Erythroblast (primary cell): ENCODE measurements around the gene GJA3.

Experiments used
- DNase-seq, 2 experiments: peaks; one replicate each; lab custom pipeline; 2025; lab: John Stamatoyannopoulos, UW
- GATA1 ChIP-seq: IDR thresholded peaks from 2 replicates; pipeline ENCODE4 v1.6.1; 2011; ENCODE audit warnings: low read depth, mild to moderate bottlenecking, control low read depth, low read length, moderate library complexity
- POLR2A ChIP-seq: IDR thresholded peaks from 2 replicates; pipeline ENCODE4 v1.6.1; 2011; ENCODE audit warnings: mild to moderate bottlenecking, low read length

The GJA3 gene

GRCh38 chr13:20093951-20094350 is 66.9 kb downstream of the GJA3 start:
- no peak for TF ChIP-seq GATA1
- no peak for TF ChIP-seq POLR2A
- no peak for DNase-seq

DNA sequence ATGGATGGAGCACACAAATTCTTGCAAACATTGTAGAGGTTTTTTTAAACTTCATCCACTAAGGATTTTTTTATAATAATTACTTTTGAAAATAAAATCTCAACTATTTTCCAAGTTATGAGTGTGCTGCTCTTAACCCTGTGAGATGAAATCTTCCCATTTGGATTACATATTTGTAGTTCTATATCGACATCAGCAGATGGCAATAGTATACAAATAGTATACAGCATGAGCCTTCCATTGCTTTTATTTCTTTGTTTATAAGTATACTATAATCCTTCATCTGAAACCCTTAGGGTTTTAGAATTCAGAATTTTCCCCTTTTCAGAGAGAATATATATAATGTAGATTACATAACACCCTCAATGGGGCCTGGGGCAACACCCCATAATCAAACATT is 70.5 kb downstream of the GJA3 start:
- no peak for TF ChIP-seq GATA1
- TF ChIP-seq POLR2A: no peak
- DNase-seq: no peak
